OCI-LY3 (cell line): ENCODE results near the gene TKTL2.

Source experiments
- CTCF ChIP-seq: fragments of 200-600, 300-600 bp; sonication (generic); IDR thresholded peaks from 2 replicates; pipeline ENCODE4 v1.5.1; 2014; ENCODE audit warnings: antibody characterized with exemption, low read length, low read depth
- EZH2phosphoT487 ChIP-seq: fragments of 200-600 bp; shearing (Covaris generic); IDR thresholded peaks from 2 replicates; pipeline ENCODE4 v1.6.1; 2018; ENCODE audit warnings: antibody characterized with exemption, mixed run types, low read depth

- no peak for TF ChIP-seq CTCF
- no peak for TF ChIP-seq EZH2phosphoT487
Measured at GRCh38 chr4:163467082-163467770, 6.3 kb downstream of the TKTL2 start.
